Testis (tissue), 3 donors: Measurements from ENCODE around the gene ALDH16A1. TPM values are rescaled to one million over a fixed set of nuclear protein-coding genes. Genes with fewer than 3 reads are reported as not detected.
"Not testable (repeated sequence)": the region's sequence is repeated elsewhere in the genome, so short reads cannot be mapped to it uniquely, and the experiment has no call there.

ENCODE experiments used
- DNase-seq: peaks from one replicate; pipeline ENCODE4 v3.0.0-alpha.2; 2019
- H3K27ac ChIP-seq, 2 donors: fragments of 200-600 bp; sonication (generic); one replicate each; pipeline ENCODE4 v1.5.1; 2019
- H3K27me3 ChIP-seq: fragments of 200-600 bp; sonication (generic); one replicate; pipeline ENCODE4 v1.5.1; 2019
- H3K36me3 ChIP-seq: fragments of 200-600 bp; sonication (generic); one replicate; pipeline ENCODE4 v1.5.1; 2017; ENCODE audit warnings: low read depth; ENCODE audit errors: missing control alignments
- H3K4me1 ChIP-seq: fragments of 200-600 bp; sonication (generic); one replicate; pipeline ENCODE4 v1.5.1; 2019
- H3K4me3 ChIP-seq, 2 donors: fragments of 200-600 bp; sonication (generic); one replicate each; pipeline ENCODE4 v1.5.1; 2017 to 2019
- H3K9me3 ChIP-seq: fragments of 200-600 bp; sonication (generic); one replicate; pipeline ENCODE4 v1.5.1; 2017
- POLR2A ChIP-seq: fragments of 450-650 bp; IDR thresholded peaks from one replicate; pipeline ENCODE4 v1.6.1; 2017; ENCODE audit warnings: antibody characterized with exemption, mild to moderate bottlenecking, moderate library complexity
- WGBS, 2 donors: methylation state at CpG; one replicate each; pipeline ENCODE4 v1.1.5; 2018; 5-methylcytosine and 5-hydroxymethylcytosine counted together
- intact Hi-C: fragments of 100-400 bp; cut with DNase I; formaldehyde crosslinking; loops from one replicate; pipeline ENCODE4 v1.15.1; 2023; ENCODE audit warnings: low total_unique reads
- polyA plus RNA-seq: library from polyadenylated mRNA; stranded (reverse); fragments of 350-450 nt; fragmentation: Illumina TruSeq; extraction: RNeasy Lipid Tissue Mini Kit (QIAGEN cat#74804); gene quantifications from one replicate; pipeline ENCODE4 v1.2.3, GENCODE V29; 2014; ENCODE audit warnings: low read depth, low replicate concordance; ENCODE audit not compliant: insufficient read depth
- total RNA-seq, 2 donors: library from RNA; depleted of rRNA; stranded (reverse); fragments of >200 nt; gene quantifications; one replicate each; pipeline ENCODE4 v1.2.3, GENCODE V29; 2016
- TF ChIP-seq, protein P1 (sequence below), 3 experiments: fragments of 450-650 bp in 2 of 3; fragments of 200-600 bp in 1 of 3; sonication (generic) in 1 of 3; IDR thresholded peaks; one replicate each; pipeline ENCODE4 v1.5.1; 2016 to 2019; ENCODE audit warnings: antibody characterized with exemption in 3 of 3, mild to moderate bottlenecking in 2 of 3, moderate library complexity in 1 of 3

The ALDH16A1 gene
- total and polyA plus RNA-seq, 3 donors from 2014 or later: 8.5 to 24.7 (median 22.4) TPM

- Histone ChIP-seq H3K4me1 (peaks cover 4% of the 10 kb centered on the region), H3K36me3 (no peaks in the 10 kb centered on the region), H3K4me3 (no peak overlapping the region), H3K27me3 (no peaks in the 10 kb centered on the region), H3K27ac (peak overlapping the region in 1 of 2 donors; percentile 60), H3K9me3 (no peaks in the 10 kb centered on the region)
- intact Hi-C loops: no loop called here
- WGBS, 2 donors: 56 to 59% methylated on average over 5 of the region's 5 CpGs
- no peak for DNase-seq
- TF ChIP-seq, protein P1, sequence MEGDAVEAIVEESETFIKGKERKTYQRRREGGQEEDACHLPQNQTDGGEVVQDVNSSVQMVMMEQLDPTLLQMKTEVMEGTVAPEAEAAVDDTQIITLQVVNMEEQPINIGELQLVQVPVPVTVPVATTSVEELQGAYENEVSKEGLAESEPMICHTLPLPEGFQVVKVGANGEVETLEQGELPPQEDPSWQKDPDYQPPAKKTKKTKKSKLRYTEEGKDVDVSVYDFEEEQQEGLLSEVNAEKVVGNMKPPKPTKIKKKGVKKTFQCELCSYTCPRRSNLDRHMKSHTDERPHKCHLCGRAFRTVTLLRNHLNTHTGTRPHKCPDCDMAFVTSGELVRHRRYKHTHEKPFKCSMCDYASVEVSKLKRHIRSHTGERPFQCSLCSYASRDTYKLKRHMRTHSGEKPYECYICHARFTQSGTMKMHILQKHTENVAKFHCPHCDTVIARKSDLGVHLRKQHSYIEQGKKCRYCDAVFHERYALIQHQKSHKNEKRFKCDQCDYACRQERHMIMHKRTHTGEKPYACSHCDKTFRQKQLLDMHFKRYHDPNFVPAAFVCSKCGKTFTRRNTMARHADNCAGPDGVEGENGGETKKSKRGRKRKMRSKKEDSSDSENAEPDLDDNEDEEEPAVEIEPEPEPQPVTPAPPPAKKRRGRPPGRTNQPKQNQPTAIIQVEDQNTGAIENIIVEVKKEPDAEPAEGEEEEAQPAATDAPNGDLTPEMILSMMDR (IDR thresholded peaks at IDR 0.05): no peak
- TF ChIP-seq POLR2A: no peak
Measured at GRCh38 chr19:49456326-49456725, 3.3 kb downstream of the ALDH16A1 start.

DNA sequence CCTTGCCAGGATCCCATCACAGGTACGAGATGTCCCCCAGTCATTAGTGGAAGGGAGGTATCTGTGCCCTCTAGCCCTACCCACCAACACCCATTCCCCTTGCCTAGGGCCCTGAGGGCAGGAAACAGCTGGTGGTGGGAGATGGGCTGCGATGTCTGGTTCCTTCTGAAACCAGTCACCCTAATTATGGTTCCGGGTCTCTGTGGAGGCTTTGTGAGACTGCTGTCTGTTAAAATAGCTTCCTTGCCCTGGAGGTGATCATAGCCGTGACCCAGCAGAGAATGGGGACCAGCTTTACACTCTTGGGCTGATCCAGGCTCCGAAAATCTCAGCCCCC is 5.5 kb downstream of the ALDH16A1 start:
- 81 to 93% methylated on average over 3 to 5 of the region's 5 CpGs for WGBS, 2 donors
- no peaks in the 10 kb centered on the region for H3K36me3 ChIP-seq
- no peaks in the 10 kb centered on the region for H3K9me3 ChIP-seq
- no peak for DNase-seq
- TF ChIP-seq POLR2A: no peak
- intact Hi-C loops: no loop called here
- peaks cover 4% of the 10 kb centered on the region for H3K4me1 ChIP-seq
- H3K27ac ChIP-seq: no peak overlapping the region
- H3K27me3 ChIP-seq: no peaks in the 10 kb centered on the region
- no peak overlapping the region for H3K4me3 ChIP-seq

DNA sequence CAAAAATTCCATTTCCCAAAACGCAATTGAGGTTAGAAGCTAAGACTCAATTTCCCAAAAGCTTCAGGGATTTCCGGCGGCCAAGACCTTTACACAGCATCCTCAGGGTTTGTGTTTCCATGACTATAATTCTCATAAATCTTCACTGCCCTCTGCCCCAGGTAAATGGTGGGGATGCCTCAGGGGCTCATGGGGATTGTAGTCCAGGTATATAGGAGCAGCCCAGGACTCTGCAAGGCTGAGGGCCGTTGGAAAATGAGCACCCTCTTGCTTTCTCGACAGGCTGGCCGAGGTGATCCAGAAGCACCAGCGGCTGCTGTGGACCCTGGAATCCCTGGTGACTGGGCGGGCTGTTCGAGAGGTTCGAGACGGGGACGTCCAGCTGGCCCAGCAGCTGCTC is 6.4 kb downstream of the ALDH16A1 start:
- Histone ChIP-seq H3K27ac (no peak overlapping the region), H3K27me3 (no peaks in the 10 kb centered on the region), H3K9me3 (no peaks in the 10 kb centered on the region), H3K4me1 (peaks cover 4% of the 10 kb centered on the region), H3K36me3 (no peaks in the 10 kb centered on the region), H3K4me3 (no peak overlapping the region)
- WGBS, 2 donors: 93 to 94% methylated on average over 10 to 12 of the region's 12 CpGs
- TF ChIP-seq, protein P1 (IDR thresholded peaks at IDR 0.05): no peak
- no peak for TF ChIP-seq POLR2A
- intact Hi-C loops: no loop called here
- no peak for DNase-seq

GRCh38 chr19:49461130-49461529 is 8.1 kb downstream of the ALDH16A1 start:
- intact Hi-C loops, H3K9me3 ChIP-seq, H3K36me3 ChIP-seq, H3K4me3 ChIP-seq, DNase-seq, H3K4me1 ChIP-seq, H3K27me3 ChIP-seq, H3K27ac ChIP-seq: not testable (repeated sequence)
- no CpG with 5 or more reads among the region's 1 CpG for WGBS, 2 donors

- no peak for TF ChIP-seq POLR2A
- TF ChIP-seq, protein P1 (IDR thresholded peaks at IDR 0.05): no peak
- H3K27me3 ChIP-seq: no peaks in the 10 kb centered on the region
- H3K27ac ChIP-seq: no peak overlapping the region
- no peaks in the 10 kb centered on the region for H3K9me3 ChIP-seq
- DNase-seq: no peak
- WGBS, 2 donors: 75 to 95% methylated on average over 18 to 35 of the region's 37 CpGs
- intact Hi-C loops: no loop called here
- no peaks in the 10 kb centered on the region for H3K4me1 ChIP-seq
- no peak overlapping the region for H3K4me3 ChIP-seq
- no peaks in the 10 kb centered on the region for H3K36me3 ChIP-seq
Measured at GRCh38 chr19:49461656-49462055, 8.6 kb downstream of the ALDH16A1 start.

DNA sequence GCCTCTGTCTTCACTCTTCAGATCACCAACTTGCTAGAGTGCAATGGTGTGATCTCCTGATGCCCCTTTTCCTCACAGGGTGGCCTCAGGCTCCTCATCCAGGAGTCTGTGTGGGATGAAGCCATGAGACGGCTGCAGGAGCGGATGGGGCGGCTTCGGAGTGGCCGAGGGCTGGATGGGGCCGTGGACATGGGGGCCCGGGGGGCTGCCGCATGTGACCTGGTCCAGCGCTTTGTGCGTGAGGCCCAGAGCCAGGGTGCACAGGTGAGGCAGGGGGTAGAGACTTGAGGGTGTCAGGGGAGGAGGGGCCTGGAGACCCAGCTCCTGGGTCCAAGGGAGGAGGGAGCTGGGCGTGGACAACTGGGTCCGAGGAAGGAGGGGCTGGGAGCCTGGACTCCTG is 9.5 kb downstream of the ALDH16A1 start:
- no peak for DNase-seq
- Histone ChIP-seq H3K36me3 (no peaks in the 10 kb centered on the region), H3K4me3 (no peak overlapping the region), H3K4me1 (no peaks in the 10 kb centered on the region), H3K9me3 (no peaks in the 10 kb centered on the region), H3K27ac (no peak overlapping the region), H3K27me3 (no peaks in the 10 kb centered on the region)
- WGBS, 2 donors: 94 to 96% methylated on average over 3 to 12 of the region's 12 CpGs
- TF ChIP-seq POLR2A: no peak
- TF ChIP-seq, protein P1 (IDR thresholded peaks at IDR 0.05): no peak
- intact Hi-C loops: no loop called here
